Activated naive CD4-positive, alpha-beta T cell treated with anti-CD3 and anti-CD28 coated beads, Interleukin-2, amount 50 U/mL, for 16 hours (primary cell): ENCODE measurements around the gene SLC22A7.
A peak's percentile ranks its signal among the peaks of the same experiment; 100 is the strongest.
"Not testable (repeated sequence)": the region's sequence is repeated elsewhere in the genome, so short reads cannot be mapped to it uniquely, and the experiment has no call there.

ENCODE experiments used
- DNase-seq: peaks from one replicate; pipeline ENCODE4 v3.0.0-alpha.2; 2020

Gene SLC22A7

GRCh38 chr6:43303751-43304331 lies 5.8 kb downstream of the SLC22A7 start:
- DNase-seq = no peak

GRCh38 chr6:43304361-43304760 lies 6.3 kb downstream of the SLC22A7 start:
- DNase-seq = no peak

- no peak for DNase-seq
Observed at GRCh38 chr6:43304882-43305281, 6.8 kb downstream of the SLC22A7 start.

- DNase-seq = no peak
Observed at GRCh38 chr6:43306086-43306485, 8.0 kb downstream of the SLC22A7 start.

GRCh38 chr6:43307451-43308100 lies 9.5 kb downstream of the SLC22A7 start:
- DNase-seq = no peak

- peak; percentile 55 for DNase-seq
Observed at GRCh38 chr6:43308101-43308989, 10.3 kb downstream of the SLC22A7 start, which contains the start of gene CRIP3. Gene CRIP3 (minus strand): TSS chr6:43308826. CDS start chr6:43308792, 34 bp downstream.

- no peak for DNase-seq
Observed at GRCh38 chr6:43308990-43309477, 11.0 kb downstream of the SLC22A7 start.

GRCh38 chr6:43310134-43310533 lies 12.1 kb downstream of the SLC22A7 start:
- DNase-seq = no peak

GRCh38 chr6:43310624-43311023 lies 12.6 kb downstream of the SLC22A7 start:
- DNase-seq = no peak

GRCh38 chr6:43311666-43312065 lies 13.6 kb downstream of the SLC22A7 start:
- no peak for DNase-seq

GRCh38 chr6:43313813-43314212 lies 15.8 kb downstream of the SLC22A7 start:
- no peak for DNase-seq

GRCh38 chr6:43318011-43318410 lies 20.0 kb downstream of the SLC22A7 start:
- DNase-seq = no peak

- DNase-seq = no peak
Observed at GRCh38 chr6:43325876-43326275, 27.8 kb downstream of the SLC22A7 start.

- DNase-seq = no peak
Observed at GRCh38 chr6:43328528-43328927, 30.5 kb downstream of the SLC22A7 start.

- DNase-seq = no peak
Observed at GRCh38 chr6:43331470-43331869, 33.4 kb downstream of the SLC22A7 start.

- no peak for DNase-seq
Observed at GRCh38 chr6:43331891-43332290, 33.8 kb downstream of the SLC22A7 start.

GRCh38 chr6:43334466-43335095 lies 36.5 kb downstream of the SLC22A7 start:
- DNase-seq = no peak

GRCh38 chr6:43335469-43335868 lies 37.4 kb downstream of the SLC22A7 start:
- DNase-seq = no peak

- DNase-seq = no peak
Observed at GRCh38 chr6:43336382-43336781, 38.3 kb downstream of the SLC22A7 start.

GRCh38 chr6:43338243-43338642 lies 40.2 kb downstream of the SLC22A7 start:
- no peak for DNase-seq

- no peak for DNase-seq
Observed at GRCh38 chr6:43339168-43339567, 41.1 kb downstream of the SLC22A7 start.

- DNase-seq = not testable (repeated sequence)
Observed at GRCh38 chr6:43346243-43346642, 48.2 kb downstream of the SLC22A7 start.

- no peak for DNase-seq
Observed at GRCh38 chr6:43347021-43347420, 49.0 kb downstream of the SLC22A7 start.
